NCI-H2227 treated with DMSO at 0.1 percent for 48 hours (cell line): ENCODE results near the gene NAT10.

Source experiments
- DNase-seq: peaks from one replicate; lab custom pipeline; 2025; lab: John Stamatoyannopoulos, UW

Gene NAT10

DNA sequence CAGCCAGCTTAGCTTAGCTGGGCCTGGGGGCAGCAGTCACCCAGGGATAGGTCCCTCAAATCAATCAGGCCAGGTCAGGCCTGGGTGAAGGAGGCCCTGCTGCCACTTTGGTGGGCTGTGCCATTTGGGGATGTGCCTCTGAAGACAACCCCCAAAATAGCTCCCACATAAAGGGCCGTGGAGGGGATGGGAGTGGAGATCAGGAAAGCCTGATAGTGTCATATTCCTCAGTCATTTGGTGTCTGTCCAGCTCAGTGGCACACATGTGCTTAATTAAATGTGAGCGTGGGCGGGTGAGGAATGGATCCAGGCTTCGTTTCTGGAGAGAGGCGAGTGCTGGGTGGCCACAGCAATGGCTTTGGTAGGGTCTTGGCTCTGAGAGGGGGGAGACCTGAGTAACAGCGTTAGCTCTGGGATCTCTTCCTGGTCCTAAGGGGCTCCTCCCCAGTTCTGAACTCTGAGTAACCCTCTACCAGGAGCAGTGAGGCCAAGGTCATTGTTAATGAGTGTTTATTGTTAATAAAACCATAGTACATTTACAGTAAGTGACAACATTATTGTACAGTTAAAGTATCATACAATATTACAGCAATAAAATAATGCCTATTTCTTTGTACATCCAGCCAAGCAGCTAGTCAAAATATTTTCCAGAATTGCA, 45.2 kb downstream of the NAT10 start:
- DNase-seq, result no peak

DNA sequence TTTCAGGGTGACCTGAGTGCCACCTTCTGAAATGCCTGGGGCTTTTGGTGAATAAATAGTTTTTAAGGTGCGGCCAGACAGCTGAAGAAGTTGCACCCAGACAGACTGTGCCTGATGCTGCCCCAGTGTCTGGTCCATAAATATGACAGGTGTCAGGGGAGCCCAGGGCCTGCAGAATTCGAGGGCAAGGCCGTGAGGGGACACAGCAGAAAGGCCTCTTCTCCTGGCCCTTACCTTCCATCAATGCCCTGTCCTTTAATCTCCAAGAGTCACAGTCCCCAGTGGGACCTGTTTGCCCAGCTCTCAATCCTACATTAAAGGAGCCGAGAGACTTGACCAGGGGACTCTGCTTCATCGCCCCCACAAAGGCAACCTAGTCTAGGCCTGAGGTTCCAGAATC, 45.7 kb downstream of the NAT10 start:
- no peak for DNase-seq

DNA sequence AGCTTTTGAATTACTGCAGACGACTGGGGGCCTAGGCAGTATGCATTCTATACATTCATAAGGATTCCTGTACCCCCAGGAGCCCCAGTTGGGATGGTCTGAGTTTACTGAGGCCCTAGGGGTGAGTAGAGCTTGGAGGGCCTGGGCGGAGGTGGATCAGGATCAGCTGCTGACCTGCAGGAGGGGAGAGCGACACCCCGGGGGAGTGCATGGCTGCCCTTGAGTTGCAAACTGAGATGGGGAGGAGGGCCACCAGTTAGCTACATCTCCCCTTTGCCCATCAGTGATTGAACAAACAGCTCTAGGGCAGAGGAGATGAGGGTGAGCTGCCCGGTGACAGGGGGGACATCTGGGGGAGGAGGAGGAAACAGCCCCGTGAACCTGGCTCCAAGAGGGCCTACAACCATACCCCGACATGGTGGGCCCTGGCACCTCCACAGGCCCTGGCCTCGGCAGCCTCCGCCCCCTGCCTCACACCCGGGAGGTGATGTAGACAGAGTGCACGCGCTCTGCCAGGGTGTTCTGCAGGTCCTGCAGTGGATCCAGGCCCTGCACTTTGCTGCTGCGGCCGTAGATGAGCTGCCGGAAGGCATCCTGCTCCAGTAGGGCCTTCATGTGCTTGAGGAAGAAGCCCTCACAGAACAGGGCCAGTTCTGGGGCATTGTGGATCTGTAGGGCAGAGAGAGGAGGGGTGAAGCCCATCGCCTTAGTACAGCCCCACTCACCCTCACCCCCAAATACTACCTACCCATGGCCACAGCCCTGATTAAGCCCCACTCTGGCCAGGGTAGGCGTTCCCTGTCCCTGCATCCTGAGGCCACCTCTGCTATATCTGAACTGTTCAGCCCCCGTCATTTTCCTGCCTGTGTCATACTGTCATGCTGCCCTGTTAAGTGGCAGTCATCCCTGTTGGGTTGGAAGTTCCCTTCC, 46.8 kb downstream of the NAT10 start:
- DNase-seq, result no peak

DNA sequence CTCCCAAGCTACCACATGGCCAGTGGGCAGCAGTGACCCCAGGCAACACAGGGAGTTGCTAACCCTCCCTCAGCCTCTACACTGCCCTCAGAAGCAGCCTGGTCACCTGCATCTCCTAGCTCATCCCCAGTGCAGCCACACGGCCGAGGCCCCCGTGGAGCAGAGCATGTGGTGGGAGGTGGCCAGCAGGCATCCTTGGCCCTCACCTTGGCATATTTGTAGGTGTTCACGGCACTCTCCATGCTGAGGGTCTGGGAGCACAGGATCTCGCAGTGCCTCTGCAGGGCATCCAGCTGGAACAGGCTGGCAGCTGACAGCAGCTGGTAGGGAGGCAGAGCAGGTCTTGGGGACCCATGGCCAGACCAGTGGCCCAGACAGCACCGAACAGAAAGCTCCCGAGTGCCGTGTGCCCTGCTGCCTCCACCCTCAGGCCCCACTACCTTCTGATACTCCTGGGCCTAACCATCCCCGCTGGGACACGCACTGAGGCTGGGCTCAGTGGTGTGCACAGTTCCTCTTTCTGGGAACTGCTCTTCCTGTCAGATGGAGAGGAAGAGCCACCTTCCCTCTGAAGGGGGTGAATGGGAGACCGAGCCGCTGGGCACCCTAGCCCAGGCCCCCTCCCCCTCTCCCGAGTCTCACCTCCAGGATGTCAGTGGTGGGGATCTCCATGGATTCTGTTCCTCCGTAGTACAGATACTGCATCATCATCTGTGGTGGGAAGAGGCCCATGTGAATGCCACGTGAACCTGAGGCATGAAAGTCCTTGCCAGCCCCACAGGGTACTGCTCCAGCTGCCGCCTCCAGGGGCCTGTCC, 48.8 kb downstream of the NAT10 start:
- no peak for DNase-seq

DNA sequence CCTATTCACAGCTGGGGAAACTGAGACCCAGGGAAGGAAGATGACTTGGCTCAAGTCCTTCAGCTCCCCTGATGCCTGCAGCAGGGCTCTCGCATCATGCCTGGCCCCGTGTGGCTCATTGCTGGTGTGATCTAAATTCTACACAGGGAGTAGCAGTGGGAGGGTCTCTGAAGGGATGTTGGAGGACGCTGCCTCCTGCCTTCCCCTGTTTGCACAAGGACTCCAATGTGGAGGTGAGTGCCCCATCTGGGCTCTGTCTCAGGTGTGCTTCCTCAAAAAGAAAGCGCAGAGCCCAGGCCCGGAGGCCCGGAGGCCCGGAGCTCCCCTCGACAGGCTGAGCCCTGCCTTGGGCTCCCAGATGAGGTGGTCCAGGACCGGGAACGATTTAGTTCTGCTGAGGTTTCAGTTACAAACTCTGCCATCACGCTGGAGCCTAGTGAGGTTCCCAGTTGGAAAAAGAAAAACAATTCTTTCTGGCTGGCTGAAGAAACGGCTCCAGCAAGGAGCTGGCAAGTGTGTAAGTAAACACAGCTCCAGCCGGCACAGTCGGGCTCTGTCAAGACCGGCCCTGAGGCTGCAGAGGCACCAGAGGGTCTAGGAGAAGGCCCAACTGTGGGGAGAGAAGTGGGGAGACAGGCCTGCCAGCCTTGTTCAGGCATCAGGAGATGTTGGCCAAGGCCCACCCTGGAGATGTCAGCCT, 49.8 kb downstream of the NAT10 start:
- DNase-seq, result no peak

DNA sequence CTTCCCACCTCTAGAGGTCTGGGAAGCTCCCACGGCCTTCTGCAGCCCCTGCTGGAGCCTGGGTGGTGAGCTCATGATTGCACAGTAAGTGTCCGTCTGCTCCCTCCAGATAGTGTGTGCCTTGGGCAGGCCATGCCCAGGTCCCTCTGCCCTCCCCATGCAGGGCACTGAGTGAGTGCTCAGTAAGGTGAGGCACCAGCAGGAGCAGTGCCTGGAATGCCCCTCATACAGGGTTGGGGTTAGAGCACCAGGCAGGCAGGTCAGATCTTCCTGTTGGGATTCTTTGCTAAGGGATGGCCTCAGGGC, 50.3 kb downstream of the NAT10 start:
- no peak for DNase-seq

DNA sequence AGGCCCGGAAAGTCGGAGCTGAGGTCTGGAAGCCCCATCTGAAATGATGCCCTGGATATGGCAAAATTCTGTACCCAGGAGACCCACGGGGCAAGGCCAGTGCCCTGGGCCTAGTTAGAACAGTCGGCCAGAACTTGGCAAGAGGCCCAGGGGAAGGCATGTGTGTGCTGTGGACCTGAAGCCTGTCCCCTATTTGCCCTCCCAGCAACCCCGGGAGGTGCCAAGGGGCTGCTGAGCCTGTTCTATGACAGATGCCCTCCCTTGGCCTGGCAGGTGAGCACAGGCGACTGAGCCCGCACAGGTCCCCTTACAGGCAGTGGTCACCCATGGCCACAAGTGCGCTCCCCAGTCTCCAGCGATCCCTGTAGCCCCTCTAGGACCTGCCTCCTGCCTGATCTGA, 51.7 kb downstream of the NAT10 start:
- DNase-seq, result no peak

DNA sequence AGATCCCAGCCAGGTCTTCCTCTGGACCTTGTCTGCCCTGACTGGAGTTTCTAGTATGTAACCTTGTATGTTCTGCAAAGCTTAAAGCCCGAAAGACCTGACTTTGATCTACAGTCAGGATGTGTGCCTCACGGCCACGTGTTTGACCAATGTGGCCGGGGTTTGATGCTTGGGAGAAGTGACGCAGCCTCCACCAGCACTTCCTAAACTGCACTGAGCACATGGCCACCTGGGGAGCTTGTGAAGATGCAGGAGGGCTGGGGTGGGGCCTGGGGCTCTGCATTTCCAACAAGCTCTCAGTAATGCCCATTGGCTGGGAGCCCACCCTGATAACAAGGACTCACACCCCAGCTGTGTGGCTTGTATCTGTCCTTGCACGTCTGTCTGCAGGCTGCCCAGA, 53.2 kb downstream of the NAT10 start:
- no peak for DNase-seq

DNA sequence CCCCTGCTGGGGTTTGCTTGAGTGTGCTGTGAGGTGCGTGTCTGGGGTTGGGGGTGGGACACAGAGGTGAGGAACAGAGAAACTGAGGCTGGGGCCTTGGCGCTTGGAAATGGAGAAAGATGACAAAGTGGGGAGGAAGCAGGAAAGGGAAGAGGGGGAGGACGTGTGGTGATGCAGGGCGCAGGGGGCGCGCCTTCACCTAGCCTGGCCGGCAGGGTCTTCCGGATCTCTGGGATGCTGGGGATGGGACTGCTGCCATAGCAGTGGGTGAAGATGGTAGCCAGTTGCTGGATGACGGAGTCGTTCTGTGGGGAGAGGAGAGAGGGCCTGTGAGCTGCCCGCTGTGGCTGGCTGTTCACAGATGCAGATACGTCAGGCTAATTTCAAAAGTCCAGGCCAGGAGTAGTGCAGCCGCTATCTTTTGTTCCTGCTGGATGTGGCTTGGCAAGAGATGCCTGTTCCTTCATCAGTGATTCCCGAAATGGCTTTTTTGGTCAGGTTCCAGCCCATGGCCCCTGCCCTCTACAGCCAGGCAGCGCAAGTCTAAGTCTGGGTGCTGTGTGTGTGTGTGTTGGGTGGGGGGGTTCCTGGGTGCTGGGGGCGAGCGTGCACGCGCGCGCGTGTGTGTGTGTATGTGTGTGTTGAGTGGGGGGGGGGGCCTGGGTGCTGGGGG, 54.8 kb downstream of the NAT10 start:
- DNase-seq, result no peak

DNA sequence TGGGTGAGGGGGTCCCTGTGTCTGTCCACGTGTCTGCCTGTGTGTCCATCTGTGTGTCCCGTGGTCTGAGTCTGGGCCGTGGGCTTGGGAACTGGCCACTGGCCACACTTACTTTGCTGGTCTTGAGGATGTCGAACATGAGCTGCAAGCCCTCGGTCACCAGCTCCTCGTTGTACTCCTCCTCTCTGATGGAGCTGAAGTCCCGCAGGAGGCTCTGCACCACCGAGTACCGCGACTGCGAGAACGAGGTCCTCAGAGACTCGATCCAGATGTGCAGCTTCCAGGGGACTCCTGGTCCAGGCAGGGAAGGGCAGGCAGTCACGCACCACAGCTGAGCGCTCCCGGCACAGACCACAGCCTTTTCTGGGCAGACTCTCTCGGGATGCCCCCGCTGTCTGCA, 55.4 kb downstream of the NAT10 start:
- no peak for DNase-seq

DNA sequence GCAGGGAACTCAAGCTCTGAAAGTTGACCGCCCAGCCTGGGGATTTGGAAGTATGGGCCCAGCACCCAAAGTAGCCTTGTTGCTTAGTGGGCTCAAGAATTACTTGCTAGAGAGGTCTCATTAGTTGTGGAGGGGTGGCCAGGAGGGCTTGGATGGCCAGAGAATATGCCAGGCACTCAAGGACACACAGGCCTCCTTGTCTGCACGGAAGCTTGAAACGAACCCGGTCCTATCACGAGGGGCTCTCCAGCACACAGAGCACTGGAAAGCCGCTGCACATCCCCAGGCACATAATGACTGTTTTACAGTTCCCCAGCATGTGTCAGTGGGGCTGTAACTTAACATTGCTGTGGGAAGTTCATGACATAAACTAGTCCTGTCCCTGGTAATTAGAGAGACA, 55.9 kb downstream of the NAT10 start:
- no peak for DNase-seq

DNA sequence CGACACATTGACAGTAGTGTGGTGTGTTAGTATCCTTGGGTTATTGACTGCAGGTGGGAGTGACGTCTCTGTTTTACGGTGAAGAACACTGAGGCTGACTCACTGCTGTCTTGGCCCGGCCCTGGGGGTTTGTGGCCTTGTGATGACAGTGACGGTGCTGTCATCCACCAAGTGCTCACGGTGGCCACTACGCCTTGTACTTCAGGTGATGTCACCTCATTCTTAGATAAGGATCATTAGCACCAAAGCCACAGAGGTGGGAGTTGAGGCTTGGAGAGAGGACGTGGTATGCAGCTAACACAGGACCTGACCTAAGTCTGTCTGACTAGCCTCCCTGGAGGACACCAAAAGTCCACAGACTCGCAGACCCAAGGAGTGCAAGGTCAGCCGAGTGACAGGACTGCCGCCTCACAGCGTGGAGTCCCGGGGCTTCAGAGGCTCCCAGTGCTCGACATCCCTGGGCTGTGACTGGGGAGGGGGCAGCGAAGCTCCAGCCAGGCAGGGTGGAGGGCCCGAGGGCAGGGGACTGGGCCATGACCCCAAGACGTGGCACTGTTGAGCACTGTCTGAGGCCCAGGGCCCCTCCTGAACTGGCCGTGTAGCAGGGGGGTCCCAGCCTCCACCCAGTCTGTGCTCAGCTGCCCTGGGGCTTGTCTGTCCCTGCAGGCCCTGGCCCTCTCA, 56.5 kb downstream of the NAT10 start:
- no peak for DNase-seq

DNA sequence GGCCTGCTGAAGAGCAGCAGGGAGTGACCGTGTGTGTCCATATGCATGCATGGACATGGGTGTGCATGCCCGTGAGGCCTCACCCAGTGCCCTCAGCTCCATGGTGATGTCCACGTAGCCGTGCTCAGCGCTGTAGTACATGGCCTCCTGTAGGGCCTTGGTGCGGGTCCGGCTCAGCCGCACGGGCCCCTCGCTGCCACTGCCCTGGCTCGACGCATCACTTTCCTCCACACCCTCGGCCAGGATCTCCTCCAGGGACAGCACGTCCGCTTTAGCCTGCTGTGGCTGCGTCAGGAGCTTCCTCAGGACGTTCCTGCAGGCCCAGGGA, 57.0 kb downstream of the NAT10 start:
- DNase-seq, result no peak

DNA sequence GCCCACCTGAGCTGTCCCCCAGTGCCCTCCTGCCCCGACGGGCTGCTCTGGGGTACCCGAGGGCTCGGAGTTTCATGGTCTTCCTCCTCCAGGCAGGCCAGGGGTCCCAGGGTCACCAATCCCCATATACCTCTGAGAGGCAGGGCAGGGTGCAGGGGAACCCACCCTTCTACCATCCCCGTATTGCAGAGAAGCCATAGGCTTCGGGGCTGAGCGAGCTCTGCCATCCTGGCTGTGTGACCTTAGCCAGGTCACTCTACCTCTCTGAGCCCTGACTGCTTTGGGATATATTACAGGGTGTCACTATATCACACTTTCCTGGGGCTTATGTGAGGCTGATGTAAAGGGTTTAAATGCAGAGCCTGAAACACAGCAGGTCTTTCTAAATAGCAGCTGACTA, 57.4 kb downstream of the NAT10 start:
- DNase-seq, result no peak

DNA sequence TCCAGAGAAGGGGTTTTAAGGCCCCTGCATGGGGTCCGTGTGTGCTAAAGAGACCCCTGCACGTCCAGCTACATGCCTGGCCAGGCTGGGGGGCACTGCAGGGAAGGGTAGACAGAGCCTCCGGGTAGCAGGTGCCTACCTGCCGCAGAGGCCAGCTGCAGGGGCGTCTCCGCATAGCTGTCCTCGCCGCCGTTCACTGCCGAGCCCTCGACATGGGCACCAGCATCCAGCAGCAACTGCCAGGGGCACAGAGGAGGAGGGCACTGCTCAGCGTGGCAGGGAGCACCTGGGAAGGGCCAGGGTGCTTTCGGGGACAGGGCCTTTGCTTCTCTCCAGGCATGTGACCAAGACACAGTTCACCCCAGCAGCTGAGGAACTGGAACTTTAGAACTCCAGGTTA, 59.7 kb downstream of the NAT10 start:
- DNase-seq, result no peak

DNA sequence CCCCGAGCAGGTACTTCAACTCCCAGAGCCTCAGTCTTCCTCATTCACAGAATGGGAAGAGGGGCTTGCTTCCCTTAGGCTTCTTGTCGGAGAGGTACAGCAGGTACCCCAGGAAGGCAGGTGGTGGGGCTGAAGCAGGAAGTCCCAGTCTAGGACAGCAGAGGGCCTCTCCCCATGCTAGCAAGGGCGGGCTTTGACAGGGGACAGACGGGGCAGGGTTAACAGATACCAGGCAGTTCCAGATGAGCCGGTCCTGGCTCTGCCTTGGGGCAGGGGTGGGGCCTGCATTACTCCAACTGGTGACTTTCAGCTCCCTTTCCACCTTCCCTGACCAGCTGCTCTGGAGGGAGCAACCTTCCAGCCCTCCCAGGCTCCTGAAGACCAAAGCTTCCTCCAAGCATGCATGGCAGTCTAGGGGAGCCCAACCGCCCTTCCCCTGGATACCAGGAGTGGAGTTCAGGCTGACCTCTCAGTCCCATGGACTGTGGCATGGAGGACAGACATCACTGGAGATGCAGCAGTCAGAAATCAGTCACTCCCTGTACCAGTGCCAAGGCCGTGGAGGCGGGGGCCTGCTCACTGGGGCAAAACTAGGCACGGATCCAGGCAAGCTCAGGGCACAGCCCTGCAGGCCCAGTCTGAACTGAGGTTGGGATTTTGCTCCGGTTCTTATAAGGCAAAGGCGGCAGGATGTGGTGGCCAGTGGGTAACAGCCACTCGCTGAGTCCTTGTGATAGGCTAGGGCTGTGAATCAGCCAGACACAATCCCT, 60.5 kb downstream of the NAT10 start:
- no peak for DNase-seq

DNA sequence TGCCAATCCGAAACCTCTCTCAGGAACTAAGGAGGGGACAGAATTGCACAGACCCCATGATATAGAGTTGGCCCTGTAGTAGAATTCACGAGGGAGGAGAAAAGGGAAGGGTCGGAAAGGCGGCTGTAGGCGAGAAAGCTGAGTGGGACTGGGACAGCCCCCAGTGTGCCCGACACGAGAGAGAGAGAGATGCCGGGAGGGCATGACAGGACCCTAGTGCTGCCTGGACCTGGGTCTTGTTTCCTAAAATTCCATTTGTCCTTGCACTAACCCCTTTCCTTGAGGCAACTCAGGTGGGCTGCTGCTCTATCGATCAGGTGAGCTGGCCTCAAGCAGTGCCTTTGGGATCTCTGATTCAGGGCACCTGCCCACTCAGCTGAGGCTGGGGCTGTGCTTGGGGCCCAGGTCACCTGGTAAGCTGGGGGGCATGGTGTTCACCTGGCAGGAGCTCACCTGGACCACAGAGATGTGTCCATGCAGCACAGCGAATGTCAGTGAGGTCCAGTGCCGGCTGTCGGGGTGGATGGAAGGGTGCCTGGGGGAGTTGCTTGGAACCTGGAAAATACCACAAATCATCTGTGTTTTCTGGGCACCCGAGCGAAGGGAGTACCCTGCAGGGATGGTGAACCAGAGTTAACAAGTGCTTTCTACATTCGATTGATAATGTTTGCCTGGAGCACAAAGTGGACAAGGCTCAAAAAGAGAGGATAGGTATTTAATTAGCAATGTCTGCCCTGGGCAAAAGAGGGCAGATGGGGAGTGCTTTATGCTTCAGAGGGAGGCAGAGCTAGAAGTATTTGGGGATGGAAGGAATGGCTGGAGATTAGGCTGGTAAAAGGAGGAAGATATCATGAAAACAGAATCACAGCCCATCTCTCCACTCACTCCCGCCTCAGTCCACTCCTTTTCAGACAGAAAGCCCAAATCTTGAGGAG, 61.6 kb downstream of the NAT10 start:
- DNase-seq, result no peak

DNA sequence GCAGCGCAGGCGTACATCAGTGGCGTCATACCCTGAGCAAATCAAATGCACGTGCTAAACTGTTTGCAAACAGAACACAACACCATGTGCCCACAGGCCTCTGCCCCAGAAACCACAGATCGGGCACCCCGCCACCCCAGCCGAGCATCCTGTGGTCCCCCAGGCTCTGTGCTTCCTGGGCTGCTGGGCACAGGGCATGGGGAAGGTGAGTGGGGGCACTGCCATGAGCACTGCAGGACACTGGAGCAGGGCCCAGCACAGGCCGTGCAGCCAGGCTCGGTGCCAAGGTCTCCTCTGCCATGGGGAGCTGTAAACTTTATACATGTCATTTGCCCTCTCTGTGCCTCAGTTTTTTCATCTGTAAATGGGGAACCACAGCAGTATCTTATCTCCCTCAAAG, 62.5 kb downstream of the NAT10 start:
- DNase-seq, result no peak

DNA sequence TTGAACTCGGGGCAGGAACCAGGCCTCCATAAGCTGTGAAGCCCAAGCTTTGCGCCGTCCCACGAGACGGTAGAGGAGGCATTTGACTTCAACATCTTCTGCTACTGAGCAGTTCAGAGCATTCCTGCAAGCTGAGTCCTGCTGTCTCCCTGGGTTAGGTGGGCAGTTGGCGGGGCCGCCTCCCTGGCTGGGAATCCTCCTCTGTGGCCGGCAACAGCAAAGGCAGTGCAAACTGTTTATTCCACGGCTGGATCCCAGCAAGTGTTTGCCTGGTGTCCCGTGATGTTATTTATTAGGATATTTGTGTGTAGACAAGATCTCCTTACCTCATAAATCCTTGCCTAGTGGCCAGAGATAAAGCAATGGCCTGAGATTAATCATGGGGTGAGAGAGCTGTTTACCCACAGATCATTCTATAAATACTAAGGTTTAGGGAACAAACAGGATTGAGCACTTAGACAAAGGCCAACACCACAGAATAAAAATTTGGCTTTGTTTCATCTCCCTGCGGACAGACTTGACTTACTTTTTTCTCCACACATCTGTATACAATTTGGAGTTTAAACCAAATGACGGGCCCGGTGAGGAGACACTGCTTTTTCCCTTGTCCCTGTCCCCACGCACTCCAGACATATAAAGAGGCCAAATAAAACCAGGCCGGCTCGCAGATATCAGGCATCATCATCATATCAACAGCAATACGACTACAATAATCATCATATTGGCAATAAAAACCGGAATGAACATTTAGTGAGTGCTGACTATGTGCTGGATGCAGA, 63.4 kb downstream of the NAT10 start:
- no peak for DNase-seq
